Measurements from ENCODE around the gene SLC49A3.

- TF ChIP-seq CTCF (IDR thresholded peaks at IDR 0.05) = no peak
- no peak for TF ChIP-seq POLR2A (IDR thresholded peaks at IDR 0.05)
These were observed 3.1 kb downstream of the SLC49A3 start for GRCh38 chr4:685679-686412.
